Transverse colon (tissue), 4 donors: Measurements from ENCODE around the gene SNTG2. TPM values are rescaled to one million over a fixed set of nuclear protein-coding genes. Genes with fewer than 3 reads are reported as not detected.

Source experiments
- DNase-seq: peaks from one replicate; pipeline ENCODE4 v3.0.0-alpha.2; 2019
- H3K27ac ChIP-seq, 4 donors: fragments of 200-600 bp; sonication (generic); 2 replicates each; pipeline ENCODE4 v1.5.1; 2016 to 2018; ENCODE audit warnings: inconsistent platforms in 4 of 4
- H3K27me3 ChIP-seq: fragments of 200-600 bp; sonication (generic); 2 replicates; pipeline ENCODE4 v1.5.1; 2017; ENCODE audit warnings: inconsistent platforms
- H3K36me3 ChIP-seq, 4 donors: fragments of 200-600 bp; sonication (generic); 2 replicates each; pipeline ENCODE4 v1.5.1; 2017 to 2019; ENCODE audit warnings: inconsistent platforms in 4 of 4
- H3K4me1 ChIP-seq, 4 donors: fragments of 200-600 bp; sonication (generic); 2 replicates each; pipeline ENCODE4 v1.5.1; 2017 to 2020; ENCODE audit warnings: inconsistent platforms in 4 of 4
- H3K4me3 ChIP-seq, 4 donors: fragments of 200-600 bp; sonication (generic); 1 replicate in 1 of 4; 2 replicates in 3 of 4; pipeline versions ENCODE4 v1.5.1 to v1.6.1; 2017 to 2019; ENCODE audit warnings: inconsistent platforms in 4 of 4
- H3K9me3 ChIP-seq, 2 donors: fragments of 200-600 bp; sonication (generic); 2 replicates each; pipeline ENCODE4 v1.5.1; 2017 to 2019; ENCODE audit warnings: inconsistent platforms in 2 of 2
- CTCF ChIP-seq, 5 experiments: fragments of 200-600 bp in 3 of 5; fragments of 450-650 bp in 2 of 5; sonication (generic) in 3 of 5; IDR thresholded peaks; 1 replicate in 2 of 5; 2 replicates in 3 of 5; pipeline ENCODE4 v1.5.1; 2016 to 2017; ENCODE audit warnings: antibody characterized with exemption in 5 of 5, inconsistent platforms in 3 of 5, mild to moderate bottlenecking in 2 of 5, moderate library complexity in 1 of 5
- EP300 ChIP-seq: sonication (generic); formaldehyde crosslinking; IDR thresholded peaks from one replicate; pipeline ENCODE4 v1.6.1; 2017; ENCODE audit warnings: antibody characterized with exemption, low read depth
- POLR2A ChIP-seq: fragments of 450-650 bp; IDR thresholded peaks from one replicate; pipeline ENCODE4 v1.6.1; 2016; ENCODE audit warnings: antibody characterized with exemption, mild to moderate bottlenecking, moderate library complexity
- POLR2AphosphoS5 ChIP-seq, 3 donors: sonication (generic); formaldehyde crosslinking; IDR thresholded peaks; one replicate each; pipeline ENCODE4 v1.6.1; 2016; ENCODE audit warnings: antibody characterized with exemption in 3 of 3
- WGBS, 2 donors: methylation state at CpG; one replicate each; pipeline ENCODE4 v1.1.5; 2018; ENCODE audit warnings: low coverage in 1 of 2; 5-methylcytosine and 5-hydroxymethylcytosine counted together
- in situ Hi-C, 4 donors: fragments of 200-750 bp; cut with MboI; loops; one replicate each; pipeline versions ENCODE4 v1.15.0 to v1.15.1; 2017; ENCODE audit warnings: low sequenced_read_pairs in 3 of 4, low pct_ligation_motif_present in 1 of 4, low pct_unique_long_range_greater_than_20kb in 1 of 4
- intact Hi-C: fragments of 100-400 bp; cut with DNase I; formaldehyde crosslinking; loops from one replicate; pipeline ENCODE4 v1.15.1; 2023; ENCODE audit warnings: low total_unique reads
- total RNA-seq, 4 donors: library from RNA; depleted of rRNA; stranded (reverse); fragments of >200 nt; gene quantifications; one replicate each; pipeline ENCODE4 v1.1.0, GENCODE V29; 2016

Gene SNTG2
- total RNA-seq, 4 donors from 2014 or later: 0.55 to 4.9 (median 1.5) TPM

- Histone ChIP-seq H3K36me3 (no peaks in the 10 kb centered on the region), H3K9me3 (no peaks in the 10 kb centered on the region), H3K27me3 (no peaks in the 10 kb centered on the region), H3K4me3 (no peak overlapping the region), H3K27ac (no peak overlapping the region), H3K4me1 (no peaks in the 10 kb centered on the region)
- intact Hi-C loops: no loop called here
- 73 to 77% methylated on average over 3 of the region's 3 CpGs for WGBS, 2 donors
- TF ChIP-seq POLR2A (no peak), CTCF (IDR thresholded peaks at IDR 0.05) (no peak), POLR2AphosphoS5 (IDR thresholded peaks at IDR 0.05) (no peak), EP300 (no peak)
- in situ Hi-C loops: no loop called here
- no peak for DNase-seq
These were observed 455.3 kb downstream of the SNTG2 start for GRCh38 chr2:1405967-1406366.

GRCh38 chr2:1406434-1406833 lies 455.8 kb downstream of the SNTG2 start:
- H3K27ac ChIP-seq: no peak overlapping the region
- in situ Hi-C loops: no loop called here
- TF ChIP-seq POLR2A: no peak
- no peak for TF ChIP-seq CTCF (IDR thresholded peaks at IDR 0.05)
- TF ChIP-seq POLR2AphosphoS5 (IDR thresholded peaks at IDR 0.05): no peak
- TF ChIP-seq EP300: no peak
- DNase-seq: no peak
- no peaks in the 10 kb centered on the region for H3K27me3 ChIP-seq
- H3K9me3 ChIP-seq: no peaks in the 10 kb centered on the region
- H3K4me1 ChIP-seq: no peaks in the 10 kb centered on the region
- H3K36me3 ChIP-seq: no peaks in the 10 kb centered on the region
- intact Hi-C loops: no loop called here
- 40 to 73% methylated on average over 1 to 2 of the region's 2 CpGs for WGBS, 2 donors
- no peak overlapping the region for H3K4me3 ChIP-seq

- no peak overlapping the region for H3K4me3 ChIP-seq
- DNase-seq: no peak
These were observed 457.5 kb downstream of the SNTG2 start for GRCh38 chr2:1407950-1408675.

GRCh38 chr2:1413156-1413710 lies 462.6 kb downstream of the SNTG2 start, which contains the start of gene TPO:
TPO (plus strand) TSS chr2:1413463; CDS start chr2:1414409, 946 bp downstream.
- Histone ChIP-seq H3K9me3 (no peaks in the 10 kb centered on the region), H3K36me3 (no peaks in the 10 kb centered on the region), H3K27me3 (no peaks in the 10 kb centered on the region), H3K4me3 (no peak within 1 kb of the TSS), H3K4me1 (no peaks in the 10 kb centered on the region), H3K27ac (no peak within 1 kb of the TSS)
- no peak for DNase-seq
- TF ChIP-seq POLR2A (no peak), EP300 (no peak), POLR2AphosphoS5 (IDR thresholded peaks at IDR 0.05) (no peak), CTCF (IDR thresholded peaks at IDR 0.05) (no peak)
- WGBS, 2 donors: 75 to 85% methylated on average over 2 to 15 of the region's 15 CpGs
- intact Hi-C loops (no loop called here), in situ Hi-C loops (no loop called here)

More at GRCh38 chr2:1407950-1408675, 457.5 kb downstream of the SNTG2 start:
- Histone ChIP-seq H3K9me3 (no peaks in the 10 kb centered on the region), H3K36me3 (no peaks in the 10 kb centered on the region), H3K4me1 (no peaks in the 10 kb centered on the region), H3K27ac (no peak overlapping the region), H3K27me3 (no peaks in the 10 kb centered on the region)
- no peak for TF ChIP-seq EP300
- no peak for TF ChIP-seq CTCF (IDR thresholded peaks at IDR 0.05)
- no peak for TF ChIP-seq POLR2AphosphoS5 (IDR thresholded peaks at IDR 0.05)
- TF ChIP-seq POLR2A: no peak
- intact Hi-C loops (no loop called here), in situ Hi-C loops (no loop called here)
- 71 to 81% methylated on average over 5 to 16 of the region's 16 CpGs for WGBS, 2 donors
